Astrocyte (in vitro differentiated cells and primary cell): ENCODE measurements around the gene GALNS. TPM values are rescaled to one million over a fixed set of nuclear protein-coding genes. Genes with fewer than 3 reads are reported as not detected.

Experiments
- DNase-seq: peaks from one replicate; pipeline ENCODE4 v3.0.0-alpha.2; 2010; ENCODE audit warnings: low read depth
- FAIRE-seq: peaks from 2 replicates; lab custom pipeline; 2011; peaks lifted over from hg19 to GRCh38; lab: Jason Lieb, UNC
- H2AFZ ChIP-seq: 2 replicates; pipeline ENCODE4 v1.6.0; 2012; ENCODE audit warnings: low read depth, low read length, inconsistent platforms
- H3K27ac ChIP-seq: 2 replicates; pipeline ENCODE4 v1.5.1; 2011; ENCODE audit warnings: low read depth, low read length, inconsistent platforms
- H3K27me3 ChIP-seq: 2 replicates; pipeline ENCODE4 v1.6.0; 2011; ENCODE audit warnings: low read length, inconsistent platforms; ENCODE audit not compliant: insufficient read depth
- H3K36me3 ChIP-seq: 2 replicates; pipeline ENCODE4 v1.5.1; 2011; ENCODE audit warnings: low read length, inconsistent platforms; ENCODE audit not compliant: insufficient read depth
- H3K4me1 ChIP-seq: 2 replicates; pipeline ENCODE4 v1.5.1; 2011; ENCODE audit warnings: low read length, inconsistent platforms; ENCODE audit not compliant: insufficient read depth
- H3K4me2 ChIP-seq: 2 replicates; pipeline ENCODE4 v1.6.0; 2012; ENCODE audit warnings: low read length, inconsistent platforms
- H3K4me3 ChIP-seq: 2 replicates; pipeline ENCODE4 v1.5.1; 2011; ENCODE audit warnings: low read depth, mild to moderate bottlenecking, low read length, inconsistent platforms; ENCODE audit not compliant: insufficient read depth
- H3K79me2 ChIP-seq: 2 replicates; pipeline ENCODE4 v1.6.0; 2012; ENCODE audit warnings: mild to moderate bottlenecking, low read length, inconsistent platforms; ENCODE audit not compliant: insufficient read depth
- H3K9ac ChIP-seq: 2 replicates; pipeline ENCODE4 v1.6.0; 2012; ENCODE audit warnings: mild to moderate bottlenecking, low read length, inconsistent platforms
- H3K9me3 ChIP-seq: 2 replicates; pipeline ENCODE4 v1.5.1; 2012; ENCODE audit warnings: low read depth, mild to moderate bottlenecking, low read length, inconsistent platforms; ENCODE audit not compliant: insufficient read depth
- H4K20me1 ChIP-seq: 2 replicates; pipeline ENCODE4 v1.6.0; 2012; ENCODE audit warnings: low read length, inconsistent platforms; ENCODE audit not compliant: insufficient read depth
- H3K27ac Mint-ChIP-seq: one replicate; pipeline ENCODE4 v1.8.0; 2021; ENCODE audit warnings: mild to moderate bottlenecking, mixed read lengths; ENCODE audit not compliant: unreplicated experiment
- H3K27me3 Mint-ChIP-seq: one replicate; pipeline ENCODE4 v1.8.0; 2021; ENCODE audit warnings: low read depth, mixed read lengths; ENCODE audit not compliant: unreplicated experiment
- H3K36me3 Mint-ChIP-seq: one replicate; pipeline ENCODE4 v1.8.0; 2021; ENCODE audit warnings: low read depth, mixed read lengths; ENCODE audit not compliant: unreplicated experiment
- H3K4me1 Mint-ChIP-seq: one replicate; pipeline ENCODE4 v1.8.0; 2021; ENCODE audit warnings: low read depth, mixed read lengths; ENCODE audit not compliant: unreplicated experiment
- H3K4me3 Mint-ChIP-seq: one replicate; pipeline ENCODE4 v1.8.0; 2021; ENCODE audit warnings: mild to moderate bottlenecking, moderate library complexity, mixed read lengths; ENCODE audit not compliant: unreplicated experiment
- H3K9me3 Mint-ChIP-seq: one replicate; pipeline ENCODE4 v1.8.0; 2021; ENCODE audit warnings: mild to moderate bottlenecking, mixed read lengths; ENCODE audit not compliant: unreplicated experiment
- EZH2 ChIP-seq: IDR thresholded peaks from 2 replicates; pipeline ENCODE4 v1.6.1; 2012; ENCODE audit warnings: mild to moderate bottlenecking, low read length, inconsistent platforms; ENCODE audit not compliant: insufficient read depth
- total RNA-seq: library from RNA; stranded (reverse); gene quantifications from 2 replicates; pipeline ENCODE4 v1.2.1, GENCODE V29; 2021
- TF ChIP-seq, protein P1 (sequence below): IDR thresholded peaks from 2 replicates; pipeline ENCODE4 v1.5.1; 2011; ENCODE audit warnings: low read depth, mild to moderate bottlenecking, inconsistent platforms, low read length, moderate library complexity; ENCODE audit not compliant: insufficient read depth

The GALNS gene
- total RNA-seq, 1 donor from 2014 or later = 31.7 TPM

DNA sequence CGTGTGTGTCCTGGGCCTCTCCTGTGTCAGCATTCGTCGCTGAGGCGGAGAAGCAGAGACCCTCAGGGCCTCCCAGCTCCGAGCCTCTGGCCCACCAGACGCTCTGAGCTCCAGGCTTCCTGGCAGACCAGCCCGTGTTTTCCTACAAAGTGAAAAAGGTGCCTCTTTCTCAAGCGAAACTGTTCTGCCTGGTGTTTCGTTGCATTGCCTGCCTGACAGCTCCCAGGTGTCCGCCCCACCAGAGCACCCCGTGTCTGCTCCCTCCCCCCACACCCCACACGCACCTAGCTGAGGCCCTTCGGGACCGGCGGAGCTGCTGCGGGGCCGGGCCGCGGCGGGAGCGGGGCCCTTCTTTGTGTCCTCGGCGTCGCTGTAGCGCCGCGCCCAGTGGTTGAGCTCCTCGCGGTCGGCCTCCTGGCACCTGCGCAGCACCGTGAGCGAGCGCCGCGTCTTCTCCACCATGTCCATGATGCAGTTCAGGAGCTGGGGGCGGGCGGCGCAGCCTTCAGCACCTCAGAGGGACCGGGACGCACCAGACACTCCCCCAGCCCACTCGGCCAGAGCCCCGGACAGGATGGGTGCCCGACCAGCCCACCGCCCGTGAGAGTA lies 24.4 kb upstream of the GALNS start:
- no peak overlapping the region for H3K4me3 Mint-ChIP-seq
- no peaks in the 10 kb centered on the region for H3K9me3 ChIP-seq
- no peak overlapping the region for H3K9ac ChIP-seq
- no peak for DNase-seq
- H3K27ac Mint-ChIP-seq = no peak overlapping the region
- no peaks in the 10 kb centered on the region for H3K79me2 ChIP-seq
- H3K27ac ChIP-seq = no peak overlapping the region
- H4K20me1 ChIP-seq = no peaks in the 10 kb centered on the region
- H3K4me1 Mint-ChIP-seq = no peaks in the 10 kb centered on the region
- no peaks in the 10 kb centered on the region for H3K4me1 ChIP-seq
- H3K27me3 Mint-ChIP-seq = peaks cover 23% of the 10 kb centered on the region
- no peak for FAIRE-seq
- no peaks in the 10 kb centered on the region for H3K36me3 Mint-ChIP-seq
- no peak overlapping the region for H2AFZ ChIP-seq
- H3K4me3 ChIP-seq = no peak overlapping the region
- no peaks in the 10 kb centered on the region for H3K36me3 ChIP-seq
- H3K27me3 ChIP-seq = peaks cover 7% of the 10 kb centered on the region
- H3K9me3 Mint-ChIP-seq = no peaks in the 10 kb centered on the region
- peak; percentile 84 for TF ChIP-seq EZH2
- TF ChIP-seq, protein P1, sequence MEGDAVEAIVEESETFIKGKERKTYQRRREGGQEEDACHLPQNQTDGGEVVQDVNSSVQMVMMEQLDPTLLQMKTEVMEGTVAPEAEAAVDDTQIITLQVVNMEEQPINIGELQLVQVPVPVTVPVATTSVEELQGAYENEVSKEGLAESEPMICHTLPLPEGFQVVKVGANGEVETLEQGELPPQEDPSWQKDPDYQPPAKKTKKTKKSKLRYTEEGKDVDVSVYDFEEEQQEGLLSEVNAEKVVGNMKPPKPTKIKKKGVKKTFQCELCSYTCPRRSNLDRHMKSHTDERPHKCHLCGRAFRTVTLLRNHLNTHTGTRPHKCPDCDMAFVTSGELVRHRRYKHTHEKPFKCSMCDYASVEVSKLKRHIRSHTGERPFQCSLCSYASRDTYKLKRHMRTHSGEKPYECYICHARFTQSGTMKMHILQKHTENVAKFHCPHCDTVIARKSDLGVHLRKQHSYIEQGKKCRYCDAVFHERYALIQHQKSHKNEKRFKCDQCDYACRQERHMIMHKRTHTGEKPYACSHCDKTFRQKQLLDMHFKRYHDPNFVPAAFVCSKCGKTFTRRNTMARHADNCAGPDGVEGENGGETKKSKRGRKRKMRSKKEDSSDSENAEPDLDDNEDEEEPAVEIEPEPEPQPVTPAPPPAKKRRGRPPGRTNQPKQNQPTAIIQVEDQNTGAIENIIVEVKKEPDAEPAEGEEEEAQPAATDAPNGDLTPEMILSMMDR = no peak
- no peak overlapping the region for H3K4me2 ChIP-seq

DNA sequence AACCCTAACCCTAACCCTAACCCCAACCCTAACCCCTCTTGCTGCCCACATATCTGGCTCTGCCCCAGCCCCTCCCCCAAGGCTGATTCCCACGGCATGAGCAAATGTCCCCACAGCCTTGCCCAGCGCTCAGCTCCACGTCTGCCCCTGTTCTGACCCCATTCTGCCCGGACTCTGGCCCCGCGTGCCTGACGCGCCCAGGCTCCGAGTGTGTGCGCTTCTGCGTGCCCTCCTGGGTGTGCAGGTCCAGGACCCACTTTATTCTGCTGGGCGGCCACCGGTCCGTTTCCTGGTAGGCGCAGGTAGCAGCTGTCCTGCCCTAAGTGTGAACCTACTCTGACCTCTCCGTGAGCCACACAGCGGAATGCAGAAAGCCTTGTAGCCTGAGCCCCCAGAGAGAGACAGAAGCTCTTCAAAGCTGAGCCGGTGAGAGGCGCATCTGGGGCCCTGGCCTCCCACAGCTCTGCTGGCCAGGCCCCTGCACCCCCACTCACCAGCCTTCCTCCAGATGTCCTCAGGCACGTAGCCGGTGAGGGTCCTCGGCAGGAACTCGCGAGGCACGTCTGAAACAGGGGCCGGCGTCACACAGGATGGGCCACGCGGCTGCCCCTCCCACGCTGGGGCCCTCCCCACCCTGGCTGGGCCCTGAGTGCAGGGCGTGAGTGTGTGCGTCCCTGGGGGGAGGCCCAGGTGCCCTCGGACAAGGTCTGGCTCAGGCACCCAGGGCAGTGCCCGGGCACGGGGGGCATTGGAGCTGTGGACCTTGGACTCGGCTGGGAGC lies 23.7 kb upstream of the GALNS start:
- Mint-ChIP-seq H3K36me3 (no peaks in the 10 kb centered on the region), H3K9me3 (no peaks in the 10 kb centered on the region), H3K27me3 (peaks cover 23% of the 10 kb centered on the region), H3K27ac (no peak overlapping the region), H3K4me1 (no peaks in the 10 kb centered on the region), H3K4me3 (no peak overlapping the region)
- Histone ChIP-seq H3K36me3 (no peaks in the 10 kb centered on the region), H3K27ac (no peak overlapping the region), H3K4me2 (no peak overlapping the region), H3K27me3 (peaks cover 7% of the 10 kb centered on the region), H3K9me3 (no peaks in the 10 kb centered on the region), H3K79me2 (no peaks in the 10 kb centered on the region), H4K20me1 (no peaks in the 10 kb centered on the region), H3K9ac (no peak overlapping the region), H2AFZ (no peak overlapping the region), H3K4me3 (no peak overlapping the region), H3K4me1 (no peaks in the 10 kb centered on the region)
- FAIRE-seq (no peak), DNase-seq (no peak)
- TF ChIP-seq, protein P1 = no peak
- peak; percentile 10 for TF ChIP-seq EZH2

DNA sequence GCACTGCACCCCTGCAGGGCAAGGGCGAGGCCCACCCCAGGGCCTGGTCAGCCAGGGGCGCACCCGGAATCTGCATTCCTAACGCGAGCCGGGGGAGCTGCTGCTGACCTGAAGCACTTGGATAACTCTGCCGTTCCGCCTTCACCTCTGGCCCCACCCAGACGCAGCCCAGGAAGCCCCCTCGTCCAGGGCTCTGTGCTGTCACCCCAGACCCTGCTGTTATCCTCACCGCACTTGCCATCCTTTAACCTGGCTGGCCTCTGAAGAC lies 23.0 kb upstream of the GALNS start:
- TF ChIP-seq, protein P1 = no peak
- no peak for TF ChIP-seq EZH2
- H3K9me3 Mint-ChIP-seq = no peaks in the 10 kb centered on the region
- no peak overlapping the region for H3K4me2 ChIP-seq
- DNase-seq = no peak
- no peak overlapping the region for H3K9ac ChIP-seq
- H3K9me3 ChIP-seq = no peaks in the 10 kb centered on the region
- H3K79me2 ChIP-seq = no peaks in the 10 kb centered on the region
- H3K4me1 Mint-ChIP-seq = no peaks in the 10 kb centered on the region
- H3K27ac Mint-ChIP-seq = no peak overlapping the region
- no peak overlapping the region for H2AFZ ChIP-seq
- H3K4me1 ChIP-seq = no peaks in the 10 kb centered on the region
- H3K4me3 Mint-ChIP-seq = no peak overlapping the region
- H3K36me3 Mint-ChIP-seq = no peaks in the 10 kb centered on the region
- H3K27me3 ChIP-seq = peaks cover 7% of the 10 kb centered on the region
- H3K36me3 ChIP-seq = no peaks in the 10 kb centered on the region
- no peak overlapping the region for H3K27ac ChIP-seq
- H3K4me3 ChIP-seq = no peak overlapping the region
- FAIRE-seq = no peak
- H4K20me1 ChIP-seq = no peaks in the 10 kb centered on the region
- H3K27me3 Mint-ChIP-seq = peaks cover 30% of the 10 kb centered on the region
